K562 (cell line): ENCODE data around the gene CNTD1. TPM values are rescaled to one million over a fixed set of nuclear protein-coding genes. Genes with fewer than 3 reads are reported as not detected.

Experiments
- ATAC-seq: fragments of 200-7000 bp; cut with Tn5 transposase; 3 replicates; pipeline ENCODE4 v1.9.1; 2020; ENCODE audit warnings: moderate library complexity
- BruUV-seq: library from RNA; stranded (reverse); fragments of 400-500 nt; replicated peaks from 2 replicates; lab custom pipeline; 2021; lab: Mats Ljungman, UMichigan
- CTCF ChIA-PET: fragments of 300-600 bp; formaldehyde crosslinking; extraction: SDS; loops from one replicate; lab custom pipeline; 2021; ENCODE audit warnings: low intra/inter-chr PET ratio; lab: Yijun Ruan, JAX
- POLR2A ChIA-PET: fragments of 300-600, 350-650 bp; sonication (Branson Sonifier 250); formaldehyde crosslinking; extraction: SDS; loops from one replicate; lab custom pipeline; 2021; ENCODE audit warnings: antibody characterized with exemption, inconsistent platforms; lab: Yijun Ruan, JAX
- DNase-seq, 4 experiments: peaks; one replicate each; pipeline versions ENCODE4 v3.0.0 to v3.0.0-alpha.2; 2011 to 2018; ENCODE audit warnings: low spot score in 3 of 4, mixed read lengths in 3 of 4; ENCODE audit errors: extremely low read depth in 1 of 4
- FAIRE-seq: peaks from 2 replicates; lab custom pipeline; 2011; peaks lifted over from hg19 to GRCh38; lab: Jason Lieb, UNC
- H2AFZ ChIP-seq: 2 replicates; pipeline ENCODE4 v1.6.0; 2011; ENCODE audit warnings: low read depth, low read length, control low read depth, inconsistent platforms
- H3K27ac ChIP-seq: fragments of 200-600 bp; 3 replicates; pipeline ENCODE4 v1.8.0; 2011; ENCODE audit warnings: low read depth, mild to moderate bottlenecking, control low read depth, inconsistent platforms, low read length, moderate library complexity, mixed read lengths; ENCODE audit errors: extremely low read depth
- H3K27me3 ChIP-seq, 2 experiments: fragments of 300-600 bp in 1 of 2; 2 replicates in 1 of 2; 3 replicates in 1 of 2; pipeline versions ENCODE4 v1.6.0 to v1.8.0; 2011; ENCODE audit warnings: inconsistent platforms in 2 of 2, low read length in 2 of 2, mild to moderate bottlenecking in 1 of 2, mixed read lengths in 1 of 2, moderate library complexity in 1 of 2; ENCODE audit not compliant: control insufficient read depth in 2 of 2, insufficient read depth in 2 of 2
- H3K36me3 ChIP-seq: fragments of 300-600 bp; 3 replicates; pipeline ENCODE4 v1.8.0; 2011; ENCODE audit warnings: mild to moderate bottlenecking, low read length, inconsistent platforms; ENCODE audit not compliant: control insufficient read depth, insufficient read depth
- H3K4me1 ChIP-seq, 2 experiments: fragments of 200-600 bp in 1 of 2; replicated peaks in 1 of 2; 2 replicates in 1 of 2; 3 replicates in 1 of 2; pipeline versions ENCODE4 v1.5.1 to v1.8.0; 2011; ENCODE audit warnings: inconsistent platforms in 2 of 2, low read length in 2 of 2, mild to moderate bottlenecking in 1 of 2, mixed read lengths in 1 of 2, moderate library complexity in 1 of 2; ENCODE audit not compliant: control insufficient read depth in 2 of 2, insufficient read depth in 2 of 2
- H3K4me2 ChIP-seq: 2 replicates; pipeline ENCODE4 v1.6.1; 2011; ENCODE audit warnings: low read length, control low read depth, inconsistent platforms, mixed read lengths; ENCODE audit not compliant: insufficient read depth
- H3K4me3 ChIP-seq: fragments of 200-600 bp; sonication (generic), shearing (Covaris generic); 2 replicates; pipeline ENCODE4 v1.5.1; 2016; ENCODE audit warnings: control low read depth, inconsistent platforms
- H3K79me2 ChIP-seq: fragments of 200-600 bp; 3 replicates; pipeline ENCODE4 v1.8.0; 2011; ENCODE audit warnings: low read length, inconsistent platforms; ENCODE audit not compliant: control insufficient read depth, insufficient read depth
- H3K9ac ChIP-seq, 2 experiments: 2 replicates each; pipeline versions ENCODE4 v1.6.0 to v1.6.1; 2011; ENCODE audit warnings: low read depth in 2 of 2, low read length in 2 of 2, control low read depth in 1 of 2, inconsistent platforms in 1 of 2, mild to moderate bottlenecking in 1 of 2, mixed read lengths in 1 of 2; ENCODE audit not compliant: insufficient read depth in 1 of 2
- H3K9me1 ChIP-seq: one replicate; pipeline ENCODE4 v1.6.0; 2011; ENCODE audit warnings: inconsistent platforms, mild to moderate bottlenecking, low read length, moderate library complexity; ENCODE audit not compliant: control insufficient read depth, insufficient read depth
- H3K9me3 ChIP-seq: replicated peaks from 2 replicates; pipeline ENCODE4 v1.5.1; 2011; ENCODE audit warnings: low read depth, low read length, inconsistent platforms; ENCODE audit not compliant: control insufficient read depth, insufficient read depth
- H4K20me1 ChIP-seq: replicated peaks from 2 replicates; pipeline ENCODE4 v1.6.1; 2011; ENCODE audit warnings: low read length, inconsistent platforms, mixed read lengths; ENCODE audit not compliant: control insufficient read depth, insufficient read depth
- CHCHD3 ChIP-seq: fragments of 250-450 bp; sonication (Bioruptor Pico); IDR thresholded peaks from 2 replicates; pipeline ENCODE4 v2.1.2; 2022; ENCODE audit warnings: mild to moderate bottlenecking
- POLR2AphosphoS5 ChIP-seq: IDR thresholded peaks from 2 replicates; pipeline ENCODE4 v1.6.1; 2011; ENCODE audit warnings: mild to moderate bottlenecking, low read depth, low read length, moderate library complexity; ENCODE audit not compliant: control insufficient read depth, insufficient read depth
- POLR2G ChIP-seq: fragments of 200-400 bp; formaldehyde crosslinking; IDR thresholded peaks from 2 replicates; pipeline ENCODE4 v1.6.1; 2017; ENCODE audit warnings: low read depth, mild to moderate bottlenecking, antibody characterized with exemption, low read length, moderate library complexity
- WGBS: fragments of 100-300 bp; shearing (Covaris generic); methylation state at CpG from one replicate; pipeline ENCODE4 v1.1.6; 2016; ENCODE audit warnings: low coverage, mixed read lengths; ENCODE audit not compliant: insufficient coverage; ENCODE audit errors: missing lambda C conversion rate; 5-methylcytosine and 5-hydroxymethylcytosine counted together
- in situ Hi-C: fragments of 300-500 bp; cut with MboI; formaldehyde crosslinking; loops from 4 replicates; pipeline ENCODE4 v1.15.0; 2018; ENCODE audit warnings: inconsistent platforms, mixed read lengths
- intact Hi-C: fragments of 100-400 bp; cut with micrococcal nuclease; formaldehyde crosslinking; loops from 2 replicates; pipeline ENCODE4 v1.14.2; 2022
- polyA plus RNA-seq, 8 experiments: library from polyadenylated mRNA; depleted of rRNA in 4 of 8; stranded (reverse) in 5 of 8; unstranded in 3 of 8; fragments of >200 nt; fragmentation: Nextera tagmentation in 2 of 8; fragmentation: Illumina TruSeq in 1 of 8; extraction: Ambion mirVana in 2 of 8; extraction: Trizol in 1 of 8; gene quantifications; 2 replicates each; pipeline versions ENCODE4 v1.2.1 to v1.2.3, GENCODE V29; 2011 to 2014; ENCODE audit warnings: inconsistent platforms in 1 of 8, missing spikeins in 1 of 8
- total RNA-seq, 7 experiments: library from RNA; depleted of rRNA in 6 of 7; stranded (reverse); fragments of >200 nt in 6 of 7; fragmentation: Illumina TruSeq in 2 of 7; extraction: Trizol in 2 of 7; gene quantifications; 2 replicates each; pipeline versions ENCODE4 v1.2.1 to v1.2.3, GENCODE V29; 2011 to 2021; ENCODE audit warnings: low replicate concordance in 1 of 7
- TF ChIP-seq, protein P1 (sequence below): sonication (generic); formaldehyde crosslinking; IDR thresholded peaks from 2 replicates; pipeline ENCODE4 v1.8.1; 2023; ENCODE audit warnings: mild to moderate bottlenecking, missing genetic modification reagents
- TF ChIP-seq, protein P2 (sequence below): sonication (generic); formaldehyde crosslinking; IDR thresholded peaks from 2 replicates; pipeline ENCODE4 v1.8.1; 2023; ENCODE audit warnings: mild to moderate bottlenecking, missing genetic modification reagents, moderate library complexity
- TF ChIP-seq, protein P3 (sequence below): fragments of 450-650 bp; IDR thresholded peaks from 2 replicates; pipeline ENCODE4 v1.6.1; 2017; ENCODE audit warnings: antibody characterized with exemption

Gene CNTD1
- total and polyA plus RNA-seq, 9 of the 15 experiments (the other 6 are each of a cell fraction or from before 2014, with no cell fraction given): 0.12 to 0.86 (median 0.41) TPM; not detected in 1

GRCh38 chr17:42796066-42796758, 2.4 kb upstream of the CNTD1 start:
- Histone ChIP-seq H3K9ac (peak overlapping the region in 1 of 2 experiments; percentile 59; a peak in 1 of 4 replicates), H3K4me1 (peaks cover 14 to 36% of the 10 kb centered on the region in 2 experiments), H3K4me3 (no peak overlapping the region), H3K27me3 (no peaks in the 10 kb centered on the region), H3K36me3 (peaks cover 30% of the 10 kb centered on the region), H3K9me1 (no peaks in the 10 kb centered on the region), H3K9me3 (no peaks in the 10 kb centered on the region), H2AFZ (no peak overlapping the region), H4K20me1 (no peaks in the 10 kb centered on the region), H3K79me2 (peaks cover 17% of the 10 kb centered on the region), H3K27ac (no peak overlapping the region), H3K4me2 (no peak overlapping the region)
- DNase-seq (no peak), ATAC-seq (no peak), FAIRE-seq (no peak)
- in situ Hi-C loops: no loop called here
- ChIA-PET CTCF (no interaction called here), POLR2A (interaction anchor here (0.9 to 6.4 kb wide), 5 partner anchors 9 to 226 kb away, joined by 3 to 47 read pairs (median 8); partner anchors contain the start of gene WNK4)
- TF ChIP-seq CHCHD3 (CRISPR knock-in tag) (no peak), POLR2AphosphoS5 (0 out of 2 replicates have a peak, but pooled peaks have one; percentile 9), POLR2G (peak; percentile 44)
- TF ChIP-seq, protein P1, sequence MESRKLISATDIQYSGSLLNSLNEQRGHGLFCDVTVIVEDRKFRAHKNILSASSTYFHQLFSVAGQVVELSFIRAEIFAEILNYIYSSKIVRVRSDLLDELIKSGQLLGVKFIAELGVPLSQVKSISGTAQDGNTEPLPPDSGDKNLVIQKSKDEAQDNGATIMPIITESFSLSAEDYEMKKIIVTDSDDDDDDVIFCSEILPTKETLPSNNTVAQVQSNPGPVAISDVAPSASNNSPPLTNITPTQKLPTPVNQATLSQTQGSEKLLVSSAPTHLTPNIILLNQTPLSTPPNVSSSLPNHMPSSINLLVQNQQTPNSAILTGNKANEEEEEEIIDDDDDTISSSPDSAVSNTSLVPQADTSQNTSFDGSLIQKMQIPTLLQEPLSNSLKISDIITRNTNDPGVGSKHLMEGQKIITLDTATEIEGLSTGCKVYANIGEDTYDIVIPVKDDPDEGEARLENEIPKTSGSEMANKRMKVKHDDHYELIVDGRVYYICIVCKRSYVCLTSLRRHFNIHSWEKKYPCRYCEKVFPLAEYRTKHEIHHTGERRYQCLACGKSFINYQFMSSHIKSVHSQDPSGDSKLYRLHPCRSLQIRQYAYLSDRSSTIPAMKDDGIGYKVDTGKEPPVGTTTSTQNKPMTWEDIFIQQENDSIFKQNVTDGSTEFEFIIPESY (CRISPR knock-in tag): peak; percentile 42; the same call in 1 of the 2 replicates
- TF ChIP-seq, protein P2, sequence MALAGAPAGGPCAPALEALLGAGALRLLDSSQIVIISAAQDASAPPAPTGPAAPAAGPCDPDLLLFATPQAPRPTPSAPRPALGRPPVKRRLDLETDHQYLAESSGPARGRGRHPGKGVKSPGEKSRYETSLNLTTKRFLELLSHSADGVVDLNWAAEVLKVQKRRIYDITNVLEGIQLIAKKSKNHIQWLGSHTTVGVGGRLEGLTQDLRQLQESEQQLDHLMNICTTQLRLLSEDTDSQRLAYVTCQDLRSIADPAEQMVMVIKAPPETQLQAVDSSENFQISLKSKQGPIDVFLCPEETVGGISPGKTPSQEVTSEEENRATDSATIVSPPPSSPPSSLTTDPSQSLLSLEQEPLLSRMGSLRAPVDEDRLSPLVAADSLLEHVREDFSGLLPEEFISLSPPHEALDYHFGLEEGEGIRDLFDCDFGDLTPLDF (CRISPR knock-in tag): no peak
- TF ChIP-seq, protein P3, sequence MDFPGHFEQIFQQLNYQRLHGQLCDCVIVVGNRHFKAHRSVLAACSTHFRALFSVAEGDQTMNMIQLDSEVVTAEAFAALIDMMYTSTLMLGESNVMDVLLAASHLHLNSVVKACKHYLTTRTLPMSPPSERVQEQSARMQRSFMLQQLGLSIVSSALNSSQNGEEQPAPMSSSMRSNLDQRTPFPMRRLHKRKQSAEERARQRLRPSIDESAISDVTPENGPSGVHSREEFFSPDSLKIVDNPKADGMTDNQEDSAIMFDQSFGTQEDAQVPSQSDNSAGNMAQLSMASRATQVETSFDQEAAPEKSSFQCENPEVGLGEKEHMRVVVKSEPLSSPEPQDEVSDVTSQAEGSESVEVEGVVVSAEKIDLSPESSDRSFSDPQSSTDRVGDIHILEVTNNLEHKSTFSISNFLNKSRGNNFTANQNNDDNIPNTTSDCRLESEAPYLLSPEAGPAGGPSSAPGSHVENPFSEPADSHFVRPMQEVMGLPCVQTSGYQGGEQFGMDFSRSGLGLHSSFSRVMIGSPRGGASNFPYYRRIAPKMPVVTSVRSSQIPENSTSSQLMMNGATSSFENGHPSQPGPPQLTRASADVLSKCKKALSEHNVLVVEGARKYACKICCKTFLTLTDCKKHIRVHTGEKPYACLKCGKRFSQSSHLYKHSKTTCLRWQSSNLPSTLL: no peak
- intact Hi-C loops: no loop called here
- 85% methylated on average over 16 of the region's 18 CpGs for WGBS
- BruUV-seq: TSS peak; percentile 52
